Hepatocyte (in vitro differentiated cells): Measurements from ENCODE around the gene MUC20.

Experiments
- EZH2 ChIP-seq: fragments of 200-600 bp; sonication (generic); IDR thresholded peaks from 2 replicates; pipeline ENCODE4 v1.6.1; 2016; ENCODE audit warnings: antibody characterized with exemption, mild to moderate bottlenecking, borderline replicate concordance
- EZH2phosphoT487 ChIP-seq: fragments of 200-600 bp; sonication (generic); IDR thresholded peaks from one replicate; pipeline ENCODE4 v1.6.1; 2018; ENCODE audit warnings: antibody characterized with exemption, mild to moderate bottlenecking, low read depth, moderate library complexity; ENCODE audit not compliant: unreplicated experiment, severe bottlenecking
- TF ChIP-seq, protein P1 (sequence below): fragments of 200-600 bp; sonication (generic); IDR thresholded peaks from 2 replicates; pipeline ENCODE4 v1.5.1; 2016; ENCODE audit warnings: antibody characterized with exemption, mild to moderate bottlenecking; ENCODE audit not compliant: poor library complexity

DNA sequence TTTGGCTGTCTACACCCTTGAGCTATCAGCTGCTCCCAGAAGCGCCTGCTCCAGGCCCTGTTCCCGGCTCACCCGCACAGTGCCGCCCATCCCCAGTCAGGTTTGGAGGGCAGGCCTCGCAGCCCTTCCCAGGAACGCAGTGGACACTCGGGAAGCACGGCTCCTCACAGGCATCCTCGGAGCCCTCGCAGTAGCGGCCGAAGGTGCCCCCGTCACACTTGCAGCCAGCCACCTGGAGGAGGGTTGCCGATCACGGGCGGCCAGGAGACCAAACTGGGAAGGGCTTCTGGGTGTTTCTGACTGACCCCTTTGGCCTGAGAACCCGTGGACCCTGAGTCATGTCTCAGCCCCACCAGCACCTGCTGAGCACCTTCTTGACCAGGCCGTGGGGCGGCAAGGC lies 33.4 kb downstream of the MUC20 start:
- TF ChIP-seq EZH2, result no peak
- TF ChIP-seq, protein P1, sequence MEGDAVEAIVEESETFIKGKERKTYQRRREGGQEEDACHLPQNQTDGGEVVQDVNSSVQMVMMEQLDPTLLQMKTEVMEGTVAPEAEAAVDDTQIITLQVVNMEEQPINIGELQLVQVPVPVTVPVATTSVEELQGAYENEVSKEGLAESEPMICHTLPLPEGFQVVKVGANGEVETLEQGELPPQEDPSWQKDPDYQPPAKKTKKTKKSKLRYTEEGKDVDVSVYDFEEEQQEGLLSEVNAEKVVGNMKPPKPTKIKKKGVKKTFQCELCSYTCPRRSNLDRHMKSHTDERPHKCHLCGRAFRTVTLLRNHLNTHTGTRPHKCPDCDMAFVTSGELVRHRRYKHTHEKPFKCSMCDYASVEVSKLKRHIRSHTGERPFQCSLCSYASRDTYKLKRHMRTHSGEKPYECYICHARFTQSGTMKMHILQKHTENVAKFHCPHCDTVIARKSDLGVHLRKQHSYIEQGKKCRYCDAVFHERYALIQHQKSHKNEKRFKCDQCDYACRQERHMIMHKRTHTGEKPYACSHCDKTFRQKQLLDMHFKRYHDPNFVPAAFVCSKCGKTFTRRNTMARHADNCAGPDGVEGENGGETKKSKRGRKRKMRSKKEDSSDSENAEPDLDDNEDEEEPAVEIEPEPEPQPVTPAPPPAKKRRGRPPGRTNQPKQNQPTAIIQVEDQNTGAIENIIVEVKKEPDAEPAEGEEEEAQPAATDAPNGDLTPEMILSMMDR, result no peak
- TF ChIP-seq EZH2phosphoT487, result no peak
